T-helper 2 cell treated with Interferon-gamma antibody and Interleukin-4, amounts not matched to agents 5 μg/mL and 100 μg/mL, for 36 hours (primary cell): ENCODE measurements around the gene CLIP2.
"Not testable (repeated sequence)": the region's sequence is repeated elsewhere in the genome, so short reads cannot be mapped to it uniquely, and the experiment has no call there.

Experiments
- DNase-seq: peaks from one replicate; pipeline ENCODE4 v3.0.0; 2021; ENCODE audit warnings: low spot score
- H3K27ac Mint-ChIP-seq: one replicate; pipeline ENCODE4 v1.8.0; 2021; ENCODE audit warnings: mild to moderate bottlenecking, mixed read lengths
- H3K27me3 Mint-ChIP-seq: one replicate; pipeline ENCODE4 v1.8.0; 2021; ENCODE audit warnings: low read depth, mixed read lengths
- H3K36me3 Mint-ChIP-seq: one replicate; pipeline ENCODE4 v1.8.0; 2021; ENCODE audit warnings: low read depth, mixed read lengths
- H3K4me1 Mint-ChIP-seq: one replicate; pipeline ENCODE4 v1.8.0; 2021; ENCODE audit warnings: low read depth, mixed read lengths
- H3K4me3 Mint-ChIP-seq: one replicate; pipeline ENCODE4 v1.8.0; 2022; ENCODE audit warnings: mild to moderate bottlenecking, moderate library complexity, mixed read lengths
- H3K9me3 Mint-ChIP-seq: one replicate; pipeline ENCODE4 v1.8.0; 2021; ENCODE audit warnings: mixed read lengths

CLIP2 gene

GRCh38 chr7:74372511-74373111 lies 83.4 kb downstream of the CLIP2 start:
- no peak for DNase-seq
- Mint-ChIP-seq H3K36me3 (no peaks in the 10 kb centered on the region), H3K4me1 (no peaks in the 10 kb centered on the region), H3K4me3 (no peak overlapping the region), H3K27me3 (peaks cover 3% of the 10 kb centered on the region), H3K9me3 (no peaks in the 10 kb centered on the region), H3K27ac (no peak overlapping the region)

- H3K4me1 Mint-ChIP-seq = no peaks in the 10 kb centered on the region
- H3K27ac Mint-ChIP-seq = no peak overlapping the region
- DNase-seq = no peak
- H3K9me3 Mint-ChIP-seq = no peaks in the 10 kb centered on the region
- no peak overlapping the region for H3K4me3 Mint-ChIP-seq
- H3K27me3 Mint-ChIP-seq = peaks cover 3% of the 10 kb centered on the region
- no peaks in the 10 kb centered on the region for H3K36me3 Mint-ChIP-seq
These were observed 84.3 kb downstream of the CLIP2 start for GRCh38 chr7:74373536-74373935.

- H3K4me1 Mint-ChIP-seq = no peaks in the 10 kb centered on the region
These were observed 86.6 kb downstream of the CLIP2 start for GRCh38 chr7:74375726-74376220.

GRCh38 chr7:74376256-74377036 lies 87.2 kb downstream of the CLIP2 start:
- Mint-ChIP-seq H3K9me3 (no peaks in the 10 kb centered on the region), H3K27me3 (peaks cover 3% of the 10 kb centered on the region), H3K27ac (no peak overlapping the region), H3K4me1 (no peaks in the 10 kb centered on the region), H3K36me3 (no peaks in the 10 kb centered on the region), H3K4me3 (no peak overlapping the region)
- no peak for DNase-seq

More at GRCh38 chr7:74375726-74376220, 86.6 kb downstream of the CLIP2 start:
- H3K27ac Mint-ChIP-seq = no peak overlapping the region
- peaks cover 3% of the 10 kb centered on the region for H3K27me3 Mint-ChIP-seq
- H3K36me3 Mint-ChIP-seq = no peaks in the 10 kb centered on the region
- no peak for DNase-seq
- no peak overlapping the region for H3K4me3 Mint-ChIP-seq
- H3K9me3 Mint-ChIP-seq = no peaks in the 10 kb centered on the region

GRCh38 chr7:74379938-74380337 lies 90.7 kb downstream of the CLIP2 start:
- Mint-ChIP-seq H3K27me3 (no peaks in the 10 kb centered on the region), H3K36me3 (no peaks in the 10 kb centered on the region), H3K4me1 (no peaks in the 10 kb centered on the region), H3K4me3 (no peak overlapping the region), H3K9me3 (no peaks in the 10 kb centered on the region), H3K27ac (no peak overlapping the region)
- no peak for DNase-seq

- H3K4me3 Mint-ChIP-seq = no peak overlapping the region
- H3K9me3 Mint-ChIP-seq = no peaks in the 10 kb centered on the region
- no peak overlapping the region for H3K27ac Mint-ChIP-seq
- H3K27me3 Mint-ChIP-seq = no peaks in the 10 kb centered on the region
- H3K4me1 Mint-ChIP-seq = no peaks in the 10 kb centered on the region
- no peaks in the 10 kb centered on the region for H3K36me3 Mint-ChIP-seq
- DNase-seq = no peak
These were observed 91.5 kb downstream of the CLIP2 start for GRCh38 chr7:74380720-74381119.

- not testable (repeated sequence) for H3K9me3 Mint-ChIP-seq, DNase-seq, H3K4me3 Mint-ChIP-seq, H3K36me3 Mint-ChIP-seq, H3K27ac Mint-ChIP-seq, H3K27me3 Mint-ChIP-seq, H3K4me1 Mint-ChIP-seq
These were observed 94.9 kb downstream of the CLIP2 start for GRCh38 chr7:74384086-74384485.

- H3K9me3 Mint-ChIP-seq, H3K36me3 Mint-ChIP-seq, DNase-seq, H3K27ac Mint-ChIP-seq, H3K4me3 Mint-ChIP-seq, H3K4me1 Mint-ChIP-seq, H3K27me3 Mint-ChIP-seq: not testable (repeated sequence)
These were observed 95.6 kb downstream of the CLIP2 start for GRCh38 chr7:74384854-74385253.

GRCh38 chr7:74387606-74388005 lies 98.4 kb downstream of the CLIP2 start:
- no peak for DNase-seq
- H3K36me3 Mint-ChIP-seq = no peaks in the 10 kb centered on the region

GRCh38 chr7:74388880-74389415 lies 99.7 kb downstream of the CLIP2 start:
- H3K4me1 Mint-ChIP-seq = no peaks in the 10 kb centered on the region
- no peak overlapping the region for H3K27ac Mint-ChIP-seq
- DNase-seq = no peak
- no peak overlapping the region for H3K4me3 Mint-ChIP-seq
- H3K9me3 Mint-ChIP-seq = no peaks in the 10 kb centered on the region
- no peaks in the 10 kb centered on the region for H3K27me3 Mint-ChIP-seq
- H3K36me3 Mint-ChIP-seq = no peaks in the 10 kb centered on the region

More at GRCh38 chr7:74387606-74388005, 98.4 kb downstream of the CLIP2 start:
- H3K4me3 Mint-ChIP-seq = no peak overlapping the region
- no peaks in the 10 kb centered on the region for H3K9me3 Mint-ChIP-seq
- H3K27ac Mint-ChIP-seq = no peak overlapping the region
- H3K4me1 Mint-ChIP-seq = no peaks in the 10 kb centered on the region
- no peaks in the 10 kb centered on the region for H3K27me3 Mint-ChIP-seq

- not testable (repeated sequence) for H3K27me3 Mint-ChIP-seq, DNase-seq, H3K36me3 Mint-ChIP-seq, H3K4me1 Mint-ChIP-seq, H3K4me3 Mint-ChIP-seq, H3K27ac Mint-ChIP-seq, H3K9me3 Mint-ChIP-seq
These were observed 104.5 kb downstream of the CLIP2 start for GRCh38 chr7:74393722-74394121.

GRCh38 chr7:74394601-74395000 lies 105.4 kb downstream of the CLIP2 start:
- DNase-seq = not testable (repeated sequence)

GRCh38 chr7:74395745-74396311 lies 106.6 kb downstream of the CLIP2 start:
- Mint-ChIP-seq H3K27ac (no peak overlapping the region), H3K36me3 (no peaks in the 10 kb centered on the region), H3K27me3 (no peaks in the 10 kb centered on the region), H3K4me3 (no peak overlapping the region), H3K9me3 (no peaks in the 10 kb centered on the region), H3K4me1 (no peaks in the 10 kb centered on the region)
- no peak for DNase-seq

More at GRCh38 chr7:74394601-74395000, 105.4 kb downstream of the CLIP2 start:
- H3K4me1 Mint-ChIP-seq, H3K27me3 Mint-ChIP-seq, H3K9me3 Mint-ChIP-seq, H3K36me3 Mint-ChIP-seq, H3K27ac Mint-ChIP-seq, H3K4me3 Mint-ChIP-seq: not testable (repeated sequence)

GRCh38 chr7:74396993-74397392 lies 107.8 kb downstream of the CLIP2 start:
- Mint-ChIP-seq H3K4me1 (peaks cover 2% of the 10 kb centered on the region), H3K27me3 (no peaks in the 10 kb centered on the region), H3K27ac (no peak overlapping the region), H3K36me3 (no peaks in the 10 kb centered on the region), H3K4me3 (no peak overlapping the region), H3K9me3 (no peaks in the 10 kb centered on the region)
- no peak for DNase-seq
